Measurements from ENCODE around the gene TRDN.

TRDN gene

DNA sequence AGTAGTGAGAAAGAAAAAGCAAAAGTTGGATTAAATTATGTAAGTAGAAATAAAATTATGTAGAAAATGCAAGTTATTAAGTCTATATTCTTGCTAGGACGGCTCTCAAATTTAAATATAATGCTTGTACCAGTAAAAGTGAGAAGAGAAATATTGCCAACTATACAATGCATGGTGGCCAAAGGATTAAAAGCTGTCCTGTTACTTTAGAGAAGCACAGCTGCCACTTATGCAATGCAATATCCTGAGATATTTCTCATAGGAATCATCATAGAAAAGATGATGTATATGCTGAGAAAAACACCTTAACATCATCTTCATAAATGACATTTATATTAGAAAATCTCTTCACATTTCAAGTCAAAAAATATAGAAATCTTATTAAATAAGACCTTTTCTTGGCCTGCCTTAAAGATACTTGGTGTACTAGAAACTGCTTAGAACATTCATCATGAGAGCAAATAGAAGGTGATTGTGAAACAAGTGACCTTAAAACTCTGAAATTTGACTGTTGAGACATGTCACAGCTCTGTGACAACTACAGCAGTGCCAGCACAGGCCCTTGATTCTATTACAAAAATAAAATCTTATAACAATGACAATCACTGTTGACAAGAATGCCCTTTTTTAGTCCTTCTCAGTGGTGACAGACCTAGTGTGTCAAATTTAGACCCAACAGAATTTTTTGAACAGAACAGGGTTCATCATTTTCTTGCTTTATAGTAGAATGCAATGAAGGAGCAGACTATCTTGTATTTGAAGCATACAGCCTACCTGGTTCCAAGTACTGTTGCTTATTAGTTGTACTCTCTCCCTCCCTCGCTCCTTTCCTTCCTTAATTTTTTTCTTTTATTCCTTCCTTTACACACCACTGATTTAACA, 467.6 kb downstream of the TRDN start:
- DNase-seq (ENCODE audit: low spot score) = no peak

DNA sequence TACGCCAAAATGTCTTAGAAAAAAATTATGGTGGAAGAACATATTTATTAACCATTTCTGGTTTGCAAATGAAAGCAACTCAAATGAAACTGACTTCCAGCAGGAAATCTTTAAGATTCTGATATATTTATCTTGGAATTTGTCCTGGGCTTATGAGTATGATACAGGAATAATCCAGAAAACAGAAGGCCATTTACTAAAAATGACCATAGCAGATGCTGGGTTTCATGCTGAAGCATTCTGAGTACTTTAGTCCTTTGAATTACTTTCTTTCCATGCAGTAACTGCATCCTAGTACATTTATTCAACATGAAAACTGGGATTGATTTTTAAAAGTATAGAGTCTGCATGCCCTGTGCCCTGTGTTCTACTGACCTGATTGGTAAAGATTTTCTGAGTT, 468.3 kb downstream of the TRDN start:
- no peak for DNase-seq (ENCODE audit: low spot score)
